CD4-positive, alpha-beta T cell treated with Interleukin-17A for 4 hours (primary cell): ENCODE measurements around the gene NT5C1B.

Experiments used
- DNase-seq: peaks from one replicate; pipeline ENCODE4 v3.0.0-alpha.2; 2020; ENCODE audit warnings: mixed read lengths

NT5C1B gene

DNA sequence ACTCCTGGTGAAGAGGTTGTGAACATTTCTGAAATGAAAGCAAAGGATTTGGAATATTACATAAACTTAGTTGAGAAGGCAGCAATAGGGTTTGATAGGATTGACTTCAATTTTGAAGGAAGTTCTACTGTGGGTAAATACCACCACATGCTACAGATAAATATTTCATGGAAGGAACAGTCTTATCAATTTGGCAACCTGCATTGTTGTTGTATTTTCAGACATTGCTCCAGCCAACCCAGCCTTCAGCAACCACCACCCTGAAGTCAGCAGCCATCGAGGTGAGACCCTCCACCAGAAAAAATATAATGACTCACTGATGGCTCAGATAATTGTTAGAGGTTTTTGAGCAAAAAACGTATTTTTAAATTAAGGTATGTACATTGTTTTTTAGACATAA lies 38.9 kb downstream of the NT5C1B start:
- no peak for DNase-seq

DNA sequence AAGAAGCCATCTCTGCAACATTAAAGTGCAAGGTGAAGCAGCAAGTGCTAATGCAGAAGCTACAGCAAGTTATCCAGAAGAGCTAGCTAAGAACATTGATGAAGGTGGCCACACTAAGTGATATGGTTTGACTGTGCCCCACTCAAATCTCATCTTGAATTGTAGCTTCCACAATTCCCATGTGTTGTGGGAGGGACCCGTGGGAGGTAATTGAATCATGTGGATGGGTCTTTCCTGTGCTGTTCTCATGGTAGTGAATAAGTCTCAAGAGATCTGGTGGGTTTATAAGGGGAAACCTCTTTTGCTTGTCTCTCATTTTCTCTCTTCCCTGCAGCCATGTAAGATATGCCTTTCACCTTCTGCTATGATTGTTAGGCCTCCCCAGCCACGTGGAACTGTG lies 40.3 kb downstream of the NT5C1B start:
- no peak for DNase-seq

DNA sequence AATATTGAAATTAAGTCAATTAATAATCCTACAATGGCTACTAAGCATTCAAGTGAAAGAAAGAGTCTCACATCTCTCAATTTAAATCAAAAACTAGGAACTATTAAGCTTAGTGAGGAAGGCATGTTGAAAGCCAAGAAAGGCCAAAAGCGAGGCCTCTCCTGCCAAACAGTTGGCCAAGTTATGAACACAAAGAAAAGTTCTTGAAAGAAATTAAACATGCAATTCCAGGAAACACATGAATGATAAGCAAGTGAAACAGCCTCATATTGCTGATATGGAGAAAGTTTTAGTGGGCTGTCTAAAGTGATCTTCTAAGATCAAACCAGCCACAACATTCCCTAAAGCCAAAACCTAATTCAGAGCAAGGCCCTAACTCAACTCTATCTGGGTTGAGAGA lies 40.7 kb downstream of the NT5C1B start:
- DNase-seq, result no peak

DNA sequence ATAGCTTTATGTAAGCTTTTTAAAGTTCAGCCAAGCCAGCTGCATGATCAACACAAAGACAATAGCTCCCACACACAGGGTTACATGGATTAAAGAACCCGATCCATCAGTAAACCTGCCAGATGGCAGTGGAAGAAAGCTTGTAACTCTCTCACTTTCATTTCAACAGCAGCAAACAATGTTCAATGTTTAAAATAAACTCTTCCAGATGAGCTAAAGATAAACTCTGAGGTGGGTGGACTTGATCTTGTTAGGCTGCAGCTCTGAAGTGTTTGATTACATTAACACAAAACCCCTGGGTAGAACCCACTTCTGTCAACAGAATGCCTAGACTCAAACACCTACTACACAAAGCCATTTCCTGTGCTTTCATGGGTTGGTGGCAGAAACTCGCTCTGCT lies 42.8 kb downstream of the NT5C1B start:
- DNase-seq, result no peak

DNA sequence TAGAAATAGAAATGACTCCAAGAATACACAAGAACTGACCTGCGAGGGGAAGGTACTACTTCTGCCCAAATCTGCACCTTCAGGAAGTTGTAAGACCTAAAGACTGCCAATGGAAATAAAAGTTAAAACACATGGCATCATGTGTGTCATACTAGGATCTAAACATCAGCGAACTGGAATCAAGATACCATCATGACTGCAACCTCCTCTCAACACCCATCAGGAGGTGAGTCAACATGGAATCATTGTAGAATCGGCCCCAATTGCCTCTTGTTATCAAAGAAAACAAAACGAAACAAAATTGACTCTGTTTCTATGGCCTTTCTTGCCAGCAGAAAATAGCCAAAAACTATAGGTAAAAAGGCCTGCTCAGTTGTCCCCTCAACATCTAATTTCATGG lies 44.0 kb downstream of the NT5C1B start:
- DNase-seq, result no peak

DNA sequence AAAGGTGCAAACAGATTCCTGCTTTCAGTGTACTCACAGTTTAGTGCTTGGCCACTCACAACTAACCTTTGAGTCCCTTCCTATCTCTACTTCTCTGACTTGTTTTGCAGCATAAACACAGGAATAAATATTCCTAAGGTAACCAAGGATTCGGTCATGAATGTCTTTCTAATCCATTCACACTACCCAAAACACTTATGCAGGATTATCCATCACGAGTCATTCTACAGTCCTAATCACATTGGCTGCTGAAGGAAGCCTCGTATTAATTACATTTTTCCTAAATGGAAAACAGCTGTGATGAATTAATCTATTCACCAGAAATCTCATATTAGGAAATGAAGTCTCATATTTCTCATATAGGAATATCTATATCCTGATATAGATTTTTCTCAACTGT lies 45.2 kb downstream of the NT5C1B start:
- DNase-seq, result no peak

DNA sequence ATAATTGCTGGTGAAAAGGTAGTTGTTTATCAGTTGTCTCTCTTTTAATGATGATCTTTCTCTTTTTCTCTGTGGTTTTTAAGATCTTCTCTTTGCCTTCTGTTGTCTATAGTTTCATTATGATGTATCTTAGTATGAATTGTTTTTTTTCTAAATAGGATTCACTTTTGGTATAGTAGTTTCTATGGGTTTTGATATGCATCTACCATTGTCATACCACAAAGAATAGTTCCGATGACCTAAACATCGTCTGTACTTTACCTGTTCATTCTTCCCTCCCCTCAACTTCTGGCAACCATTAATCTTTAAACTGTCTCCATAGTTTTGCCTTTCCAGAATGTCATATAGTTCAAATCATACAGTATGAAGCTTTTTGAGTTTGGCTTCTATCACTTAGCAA lies 48.5 kb downstream of the NT5C1B start:
- DNase-seq, result no peak

DNA sequence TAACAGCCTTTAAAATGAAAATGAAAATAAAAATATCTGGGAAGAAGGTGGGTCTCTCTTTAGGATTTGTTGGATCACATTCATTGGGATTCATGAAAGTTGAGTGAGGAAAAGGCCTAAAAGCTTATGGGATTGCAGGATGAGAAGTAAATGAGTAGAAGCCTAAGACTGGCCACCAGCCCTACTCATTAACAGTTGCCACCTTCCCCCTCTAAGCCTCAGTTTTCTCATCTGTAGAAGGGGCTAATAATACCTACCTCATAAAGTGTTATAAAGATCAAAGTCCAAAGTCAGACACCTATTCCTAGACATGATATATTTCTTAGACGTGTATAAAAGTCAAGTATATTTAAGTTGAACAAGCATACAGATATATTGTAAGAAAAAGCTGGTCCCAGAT lies 52.7 kb downstream of the NT5C1B start:
- DNase-seq, result no peak

DNA sequence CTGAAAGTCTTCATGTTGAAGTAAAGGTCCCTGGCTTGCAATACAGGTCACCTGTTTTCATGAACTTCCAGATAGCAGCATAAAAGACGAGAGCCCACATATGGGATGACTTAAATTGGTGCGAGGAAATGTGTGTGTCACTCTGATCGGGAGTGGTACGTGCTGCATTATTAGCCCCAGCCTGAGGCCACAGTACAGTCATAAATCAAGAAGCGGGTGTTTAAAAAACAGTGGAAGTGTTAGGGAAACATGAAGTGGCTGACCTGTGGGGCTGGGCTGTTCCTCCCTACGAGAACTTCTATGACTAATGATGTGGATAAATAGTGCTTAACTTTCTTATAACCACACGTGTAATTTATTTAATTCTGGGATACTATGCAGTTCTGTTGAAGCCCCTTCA lies 53.3 kb downstream of the NT5C1B start:
- DNase-seq, result no peak

DNA sequence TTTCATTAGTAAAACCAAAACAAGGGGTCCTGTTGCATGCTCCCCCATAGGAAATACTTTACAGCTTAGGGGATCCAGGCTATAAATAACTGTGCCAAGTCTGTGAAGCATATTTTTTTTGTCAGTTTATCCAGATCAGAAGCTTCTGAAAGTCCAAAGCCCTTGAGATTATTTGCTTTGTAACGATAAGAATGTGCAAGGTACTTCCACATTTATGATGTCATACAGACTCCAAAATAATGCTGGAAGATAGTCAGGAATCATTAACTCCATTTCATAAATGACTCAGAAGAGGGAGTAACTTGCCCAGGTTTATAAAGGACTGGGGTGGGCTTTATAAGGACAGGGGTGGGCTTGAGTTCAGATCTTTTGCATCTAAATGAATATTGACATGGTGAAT lies 58.2 kb downstream of the NT5C1B start:
- no peak for DNase-seq

DNA sequence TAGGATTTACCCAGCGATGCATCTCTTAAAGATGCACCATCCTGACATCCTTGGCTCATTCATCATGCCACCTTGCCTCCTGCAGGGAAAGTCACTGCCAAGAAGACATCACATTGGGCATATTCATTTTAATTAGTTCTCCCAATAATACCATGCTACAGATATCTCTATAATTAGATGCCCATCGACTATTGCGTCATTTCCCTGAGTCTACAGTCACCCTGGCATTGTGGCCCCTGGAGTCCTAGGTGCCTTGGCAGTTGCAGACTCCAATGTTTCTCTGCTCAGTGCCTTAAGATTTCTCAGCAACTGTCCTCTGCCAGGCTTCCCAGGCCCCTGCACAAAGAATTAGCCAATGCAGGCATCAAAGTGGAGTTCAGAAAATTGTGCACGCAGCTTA lies 61.5 kb downstream of the NT5C1B start:
- no peak for DNase-seq

DNA sequence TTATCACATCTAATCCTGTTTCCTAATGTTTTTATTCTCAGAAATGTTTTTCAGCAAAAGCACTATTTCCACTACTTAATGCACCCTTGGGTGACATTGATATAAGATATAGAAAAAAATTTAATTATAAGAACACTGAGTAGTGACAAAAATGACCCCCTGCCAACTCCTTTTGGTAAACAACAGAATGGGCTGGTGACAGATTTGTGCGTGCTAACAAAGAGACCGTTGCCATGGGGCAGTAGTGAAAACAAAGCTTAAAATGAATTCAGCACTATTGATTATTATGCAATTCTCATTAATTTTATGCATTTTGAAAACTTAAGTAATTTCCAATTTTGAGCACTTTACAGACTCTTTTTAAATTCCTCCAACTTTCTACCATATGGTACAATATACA lies 62.0 kb downstream of the NT5C1B start:
- no peak for DNase-seq

DNA sequence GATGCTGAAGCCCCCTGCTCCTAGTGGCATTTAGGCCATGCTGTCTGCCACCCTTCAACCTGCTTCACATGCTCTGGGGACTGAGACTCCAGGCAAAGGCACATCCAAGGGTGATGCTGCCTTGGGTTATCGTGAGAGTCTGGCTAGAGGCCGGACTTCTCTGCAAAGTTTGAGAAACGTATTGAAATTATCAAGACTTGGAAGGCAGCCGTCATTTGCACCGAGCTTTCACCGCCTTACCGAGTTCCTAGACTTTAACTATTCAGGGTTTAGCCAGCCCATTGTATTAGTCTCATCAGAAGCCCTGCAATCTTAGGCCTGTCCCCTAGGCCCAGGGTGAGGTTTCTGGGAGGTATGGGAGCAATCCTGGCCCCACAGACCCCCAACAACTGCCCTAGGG lies 62.9 kb downstream of the NT5C1B start:
- no peak for DNase-seq

DNA sequence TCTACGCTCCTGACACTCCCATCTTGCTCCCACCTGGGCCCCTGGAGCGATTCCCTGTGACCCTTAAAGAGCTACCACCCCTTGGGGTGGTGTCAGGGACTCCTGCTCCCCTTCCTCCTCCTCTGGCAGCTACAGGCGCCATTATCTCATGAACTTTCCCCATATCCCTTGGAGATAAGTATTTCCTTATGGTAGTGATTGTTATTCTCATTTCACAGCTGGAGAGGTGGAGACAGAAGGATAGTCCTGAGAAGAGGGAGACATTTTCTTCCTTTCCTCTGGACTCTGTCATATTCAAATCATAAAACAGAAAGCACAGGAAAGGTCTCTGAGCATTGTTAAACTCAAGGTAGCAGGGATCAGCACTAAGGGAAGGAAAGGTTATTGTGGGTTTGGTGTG lies 63.5 kb downstream of the NT5C1B start:
- DNase-seq, result no peak

DNA sequence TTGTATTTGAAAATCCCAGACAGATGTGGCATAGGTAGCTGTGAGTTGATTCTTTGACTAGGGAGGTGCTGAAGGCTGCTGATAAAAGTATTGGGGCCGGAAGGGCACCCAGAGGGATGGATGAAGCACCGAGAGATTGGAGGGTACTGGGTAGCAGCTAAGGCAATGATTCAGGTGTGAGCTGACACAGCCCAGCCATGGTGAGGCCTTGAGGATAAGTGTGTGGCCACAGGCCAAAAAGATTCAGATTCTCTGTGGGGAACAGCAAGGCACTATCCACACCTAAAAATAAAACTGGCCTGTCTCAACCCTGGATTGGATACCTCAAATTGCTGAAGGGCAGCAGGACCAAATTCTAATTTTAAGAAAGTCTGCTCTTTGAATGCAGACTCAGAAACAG lies 64.1 kb downstream of the NT5C1B start:
- no peak for DNase-seq

DNA sequence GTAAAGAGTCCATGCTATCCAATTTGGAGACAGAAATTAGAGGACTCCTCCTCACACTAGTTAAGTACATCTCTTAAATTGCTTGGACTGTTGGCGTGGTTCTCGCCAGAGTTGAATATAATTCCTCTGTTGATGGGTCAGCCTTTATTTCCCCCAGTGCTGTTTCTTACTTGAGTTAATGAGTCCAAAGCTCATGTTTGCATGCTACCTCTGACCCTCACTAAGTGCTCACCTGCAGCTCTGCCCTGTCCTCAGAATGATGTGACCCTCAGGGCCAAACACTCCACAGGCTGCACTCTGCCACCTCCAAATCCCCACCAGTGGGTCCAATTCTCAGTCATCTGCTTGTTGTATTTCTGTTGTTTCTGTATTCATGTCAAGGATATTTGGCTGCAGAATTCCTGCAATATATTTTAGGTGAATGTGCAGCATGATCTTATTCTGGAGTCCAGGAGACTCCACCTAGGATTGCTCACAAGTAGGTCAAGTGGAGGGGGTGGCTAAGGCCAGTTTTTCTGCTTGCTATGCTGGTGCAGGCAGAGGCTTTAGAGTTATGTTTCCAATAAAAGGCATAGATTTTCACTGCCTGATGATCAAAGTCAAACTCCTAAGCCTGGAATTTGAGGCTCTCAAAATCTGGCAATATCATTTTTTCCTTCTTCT lies 66.8 kb downstream of the NT5C1B start:
- DNase-seq, result no peak

DNA sequence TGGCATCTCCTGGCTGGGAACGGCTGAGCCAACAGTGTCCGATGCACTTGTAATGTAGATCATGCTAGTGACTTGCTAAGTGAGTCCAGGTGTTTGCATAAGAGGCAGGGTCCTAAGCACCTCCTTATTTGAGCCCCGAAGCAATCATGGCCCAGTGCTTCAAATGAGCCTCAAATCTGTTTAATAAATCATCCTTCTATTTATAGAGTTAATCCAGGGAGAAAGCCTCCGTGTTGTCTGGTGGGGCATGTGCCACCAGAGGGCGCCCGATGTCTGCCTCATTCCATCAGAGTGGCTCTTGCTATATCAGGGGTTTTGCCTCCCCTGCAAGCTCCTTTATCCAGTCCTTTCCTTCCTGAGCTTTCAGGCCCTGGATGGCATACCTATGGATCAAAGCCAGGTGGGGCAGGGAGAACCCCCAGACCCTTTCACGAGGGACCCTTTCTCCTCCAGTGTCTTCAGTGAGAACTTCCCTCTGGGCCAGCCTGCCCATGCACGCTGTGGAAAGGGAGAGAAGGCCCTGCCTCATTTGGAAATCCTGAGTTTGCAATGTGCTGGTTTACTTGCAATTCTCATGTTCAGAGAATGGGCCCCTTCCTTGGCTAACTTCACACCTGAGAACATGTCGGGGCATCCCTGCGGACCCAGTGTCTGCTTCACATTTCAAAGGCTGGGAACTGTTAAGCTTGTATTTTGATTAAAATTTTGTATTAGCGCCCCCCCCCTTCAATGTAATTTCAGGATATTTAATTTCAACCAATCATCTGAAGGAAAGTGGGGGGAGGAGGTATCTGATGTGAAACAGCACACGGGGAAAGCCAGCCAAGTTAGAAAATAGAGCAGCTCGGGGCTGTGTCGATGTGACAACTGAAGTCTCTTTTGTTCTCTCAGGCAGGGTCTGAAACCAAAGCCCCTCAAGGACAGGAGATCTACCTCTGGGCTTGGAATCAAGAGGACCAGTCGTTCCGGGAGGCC lies 68.6 kb downstream of the NT5C1B start:
- DNase-seq, result peak; percentile 81

DNA sequence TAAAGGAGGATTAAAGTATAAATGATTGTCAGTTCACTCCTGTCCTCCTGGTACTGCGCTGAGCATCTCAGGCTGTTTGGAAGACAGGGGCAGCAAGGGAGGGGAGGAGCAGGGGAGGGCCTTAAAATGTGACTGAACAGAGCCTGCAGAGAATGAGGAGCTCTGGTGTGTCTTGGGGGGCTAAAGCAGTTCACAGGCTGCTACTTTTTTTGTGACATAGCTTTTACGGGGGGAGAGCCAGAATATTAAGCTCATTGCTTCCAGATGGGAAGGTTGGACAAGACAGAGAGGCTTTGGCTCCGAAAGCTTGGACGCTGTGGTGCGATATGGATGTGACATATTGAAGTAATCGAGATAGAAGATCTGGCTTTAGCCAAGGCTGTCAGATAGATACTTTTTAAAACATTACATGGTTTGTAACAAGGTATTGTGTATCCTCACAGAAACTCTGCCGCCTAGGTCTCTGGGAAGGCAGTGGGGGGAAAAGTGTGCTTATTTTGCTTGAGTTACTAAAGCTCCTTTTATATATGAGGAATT lies 69.4 kb downstream of the NT5C1B start:
- DNase-seq, result no peak

DNA sequence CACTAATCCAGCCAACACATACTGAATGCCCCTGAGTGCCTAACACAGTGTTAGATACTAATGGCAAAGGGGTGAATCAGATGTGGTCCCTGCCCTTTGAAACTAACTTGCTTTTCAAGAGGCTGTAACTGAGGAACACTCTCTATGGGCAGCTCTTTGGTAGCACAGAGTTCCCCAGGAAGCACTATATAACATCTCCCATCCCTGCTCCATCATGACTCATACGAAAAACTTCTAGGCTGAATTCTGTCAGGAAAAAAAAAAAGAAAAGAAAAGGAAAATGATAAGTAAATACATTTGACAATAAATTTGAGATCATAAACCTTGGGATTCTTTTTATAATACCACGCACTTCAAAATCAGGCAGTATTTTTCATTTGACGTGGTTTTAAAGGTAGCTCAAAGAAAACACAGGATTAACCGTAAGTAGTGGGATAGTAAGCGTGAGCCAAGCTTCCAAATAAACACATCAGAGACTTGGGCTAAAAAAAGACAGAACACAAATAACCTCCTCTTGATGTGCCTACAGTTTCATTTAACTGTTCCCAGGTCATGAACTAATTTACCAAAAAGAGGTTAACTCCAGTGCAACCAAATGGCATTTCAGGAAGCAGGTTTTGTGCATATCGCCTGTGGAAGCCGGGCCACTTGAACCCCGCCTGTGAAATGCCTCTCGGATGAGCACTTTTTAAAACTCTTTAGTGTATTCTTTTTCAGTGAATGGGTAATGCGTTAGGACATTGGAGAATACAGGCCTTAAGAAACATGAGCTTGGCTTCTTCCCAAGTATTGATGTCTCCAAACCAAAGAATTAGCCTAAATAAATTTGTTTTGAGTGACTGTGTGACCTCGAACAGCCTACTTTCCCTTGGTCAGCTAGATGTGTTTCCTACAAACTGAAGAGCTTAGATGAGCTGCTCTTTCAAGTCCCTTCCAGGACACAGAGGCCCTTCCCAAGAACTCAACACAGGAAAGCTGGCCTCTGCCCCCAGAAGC lies 71.0 kb downstream of the NT5C1B start:
- no peak for DNase-seq

DNA sequence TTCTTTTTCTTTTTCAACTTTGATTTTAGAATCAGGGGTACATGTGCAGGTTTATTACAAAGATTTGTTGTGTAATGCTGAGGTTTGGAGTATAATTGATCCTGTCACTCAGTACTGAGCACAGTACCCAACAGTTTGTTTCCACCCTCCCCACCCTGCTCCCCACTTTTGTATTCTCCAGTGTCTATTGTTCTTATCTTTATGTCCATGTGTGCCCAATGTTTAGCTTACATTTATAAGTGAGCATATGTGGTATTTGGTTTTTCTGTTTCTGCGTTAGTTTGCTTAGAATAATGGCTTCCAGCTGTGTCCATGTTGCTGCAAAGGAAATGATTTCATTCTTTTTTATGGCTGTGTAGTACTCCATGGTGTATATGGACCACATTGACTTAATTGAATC lies 72.0 kb downstream of the NT5C1B start:
- no peak for DNase-seq

DNA sequence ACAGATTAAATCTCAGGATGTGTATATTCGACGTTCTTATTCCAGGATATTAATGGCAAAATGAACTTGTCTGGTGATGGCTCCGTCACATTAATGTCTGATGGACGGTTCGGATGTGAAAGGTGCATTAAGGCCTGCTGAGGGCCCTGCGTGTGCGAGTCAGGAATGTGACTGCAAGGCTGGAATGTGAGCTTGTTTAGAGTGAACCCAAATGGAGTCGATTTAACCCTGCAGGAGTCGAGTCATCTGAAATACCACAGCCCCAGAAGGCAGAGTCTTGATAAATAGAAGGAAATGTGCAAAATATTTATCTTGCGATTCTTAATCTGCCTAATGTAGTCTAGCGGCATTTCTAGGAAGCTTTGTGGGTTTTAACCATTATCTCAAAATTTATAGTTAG lies 73.3 kb downstream of the NT5C1B start:
- DNase-seq, result no peak

DNA sequence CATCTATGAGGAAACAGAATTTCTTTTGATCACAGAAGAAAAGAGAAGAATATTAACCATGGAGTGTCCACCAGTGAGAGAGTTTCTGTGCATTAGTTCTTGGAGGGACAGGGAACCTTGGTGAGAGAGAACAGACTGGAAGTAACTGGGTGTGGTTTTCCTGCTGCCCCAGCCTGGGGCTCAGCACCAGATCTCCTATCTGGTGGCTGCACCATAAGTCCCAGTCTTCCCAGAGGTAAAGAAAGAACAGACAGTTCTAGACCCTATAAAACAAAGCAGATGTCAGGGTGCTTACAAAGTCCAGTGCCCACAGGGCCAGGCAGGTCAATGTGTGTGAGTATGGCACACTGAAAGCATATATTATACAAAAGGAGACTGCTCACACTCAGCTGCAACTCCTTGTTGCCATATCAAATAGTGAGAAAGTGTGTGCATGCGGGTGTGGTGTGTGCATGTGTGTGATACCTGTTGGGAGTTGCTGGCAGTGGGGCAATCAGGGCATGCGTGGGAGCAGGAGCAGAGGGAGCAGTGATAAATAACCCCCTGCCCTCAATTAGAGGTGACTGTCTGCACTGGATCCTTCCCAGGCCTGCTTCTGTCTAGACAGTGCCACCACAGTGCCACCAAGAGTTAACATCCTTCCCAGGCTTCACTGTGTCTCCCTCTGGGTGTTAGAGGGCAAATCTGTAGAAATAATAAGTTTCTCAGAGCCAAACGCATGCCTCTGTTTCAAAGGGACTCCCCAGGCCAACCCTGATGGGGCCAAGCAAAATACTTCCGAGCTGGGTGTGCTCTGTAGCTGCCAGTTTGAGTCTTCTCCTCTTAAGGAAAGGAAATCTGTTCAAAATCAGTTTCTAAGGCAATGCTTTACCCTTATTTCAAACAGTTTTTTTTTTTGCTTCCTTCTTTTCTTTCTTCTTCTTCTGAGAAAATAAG lies 74.6 kb downstream of the NT5C1B start:
- no peak for DNase-seq
